DND-41 (cell line): ENCODE data around the gene SLC5A5.
"Not testable (repeated sequence)": the region's sequence is repeated elsewhere in the genome, so short reads cannot be mapped to it uniquely, and the experiment has no call there.

ENCODE experiments used
- ATAC-seq: fragments of 200-7000 bp; cut with Tn5 transposase; 3 replicates; pipeline ENCODE4 v1.9.1; 2021; ENCODE audit warnings: low read depth; ENCODE audit not compliant: insufficient read depth
- DNase-seq: peaks from one replicate; pipeline ENCODE4 v3.0.0-alpha.2; 2020
- H2AFZ ChIP-seq: 2 replicates; pipeline ENCODE4 v1.6.0; 2012; ENCODE audit warnings: low read depth, low read length
- H3K27ac ChIP-seq: 2 replicates; pipeline ENCODE4 v1.5.1; 2012; ENCODE audit warnings: low read length, inconsistent platforms
- H3K27me3 ChIP-seq: fragments of 200-600 bp; sonication (generic); 2 replicates; pipeline ENCODE4 v1.6.0; 2012; ENCODE audit warnings: low read length, mild to moderate bottlenecking, inconsistent platforms; ENCODE audit not compliant: insufficient read depth, poor library complexity
- H3K36me3 ChIP-seq: 2 replicates; pipeline ENCODE4 v1.5.1; 2012; ENCODE audit warnings: low read length, inconsistent platforms; ENCODE audit not compliant: insufficient read depth
- H3K4me1 ChIP-seq: 2 replicates; pipeline ENCODE4 v1.5.1; 2012; ENCODE audit warnings: mild to moderate bottlenecking, low read length; ENCODE audit not compliant: insufficient read depth
- H3K4me2 ChIP-seq: 2 replicates; pipeline ENCODE4 v1.6.0; 2012; ENCODE audit warnings: mild to moderate bottlenecking, moderate library complexity, low read length, inconsistent platforms; ENCODE audit not compliant: insufficient read depth
- H3K4me3 ChIP-seq, 2 experiments: fragments of 200-600 bp in 1 of 2; shearing (Covaris generic) in 1 of 2; 2 replicates each; pipeline ENCODE4 v1.5.1; 2012 to 2016; ENCODE audit warnings: inconsistent platforms in 2 of 2, low read length in 2 of 2, mild to moderate bottlenecking in 2 of 2, low read depth in 1 of 2, moderate library complexity in 1 of 2
- H3K79me2 ChIP-seq: 2 replicates; pipeline ENCODE4 v1.6.0; 2012; ENCODE audit warnings: low read length, inconsistent platforms; ENCODE audit not compliant: insufficient read depth
- H3K9ac ChIP-seq: 2 replicates; pipeline ENCODE4 v1.6.0; 2012; ENCODE audit warnings: low read depth, mild to moderate bottlenecking, inconsistent platforms, low read length, moderate library complexity
- H3K9me3 ChIP-seq: 2 replicates; pipeline ENCODE4 v1.5.1; 2012; ENCODE audit warnings: low read length, moderate library complexity, mild to moderate bottlenecking, inconsistent platforms; ENCODE audit not compliant: insufficient read depth, severe bottlenecking
- H4K20me1 ChIP-seq: 2 replicates; pipeline ENCODE4 v1.6.0; 2012; ENCODE audit warnings: low read length; ENCODE audit not compliant: insufficient read depth
- CTCF ChIP-seq: IDR thresholded peaks from 2 replicates; pipeline ENCODE4 v1.5.1; 2012; ENCODE audit warnings: borderline replicate concordance, low read length, moderate library complexity, mild to moderate bottlenecking; ENCODE audit not compliant: poor library complexity, severe bottlenecking; ENCODE audit errors: extremely low read depth
- EZH2 ChIP-seq: IDR thresholded peaks from 3 replicates; pipeline ENCODE4 v1.6.1; 2012; ENCODE audit warnings: borderline replicate concordance, low read depth, mild to moderate bottlenecking, moderate library complexity, low read length, inconsistent platforms; ENCODE audit not compliant: severe bottlenecking

Gene SLC5A5

GRCh38 chr19:17910791-17911360 is 39.1 kb downstream of the SLC5A5 start:
- H3K9me3 ChIP-seq = peaks cover 15% of the 10 kb centered on the region
- no peak for ATAC-seq

GRCh38 chr19:17915940-17916593 is 44.3 kb downstream of the SLC5A5 start:
- H3K27ac ChIP-seq = no peak overlapping the region
- no peak overlapping the region for H2AFZ ChIP-seq

More at GRCh38 chr19:17910791-17911360, 39.1 kb downstream of the SLC5A5 start:
- H3K4me2 ChIP-seq = no peak overlapping the region
- no peak overlapping the region for H3K27ac ChIP-seq
- TF ChIP-seq EZH2 (no peak), CTCF (no peak)
- H3K79me2 ChIP-seq = no peaks in the 10 kb centered on the region
- no peak overlapping the region for H3K4me3 ChIP-seq
- no peak for DNase-seq
- no peaks in the 10 kb centered on the region for H3K4me1 ChIP-seq
- no peak overlapping the region for H3K9ac ChIP-seq
- no peaks in the 10 kb centered on the region for H4K20me1 ChIP-seq
- no peaks in the 10 kb centered on the region for H3K27me3 ChIP-seq
- no peaks in the 10 kb centered on the region for H3K36me3 ChIP-seq
- no peak overlapping the region for H2AFZ ChIP-seq

GRCh38 chr19:17918151-17918550 is 46.4 kb downstream of the SLC5A5 start:
- not testable (repeated sequence) for H3K4me3 ChIP-seq, H3K4me2 ChIP-seq, DNase-seq, H3K79me2 ChIP-seq, H3K9me3 ChIP-seq, H3K9ac ChIP-seq, H3K27me3 ChIP-seq, H4K20me1 ChIP-seq, H2AFZ ChIP-seq, H3K36me3 ChIP-seq, H3K27ac ChIP-seq, H3K4me1 ChIP-seq, ATAC-seq

More at GRCh38 chr19:17915940-17916593, 44.3 kb downstream of the SLC5A5 start:
- DNase-seq (no peak), ATAC-seq (no peak)
- no peak for TF ChIP-seq EZH2
- TF ChIP-seq CTCF = no peak
- Histone ChIP-seq H3K27me3 (no peaks in the 10 kb centered on the region), H3K36me3 (no peaks in the 10 kb centered on the region), H3K4me3 (no peak overlapping the region), H3K9ac (no peak overlapping the region), H3K79me2 (no peaks in the 10 kb centered on the region), H3K4me2 (no peak overlapping the region), H3K4me1 (no peaks in the 10 kb centered on the region), H4K20me1 (no peaks in the 10 kb centered on the region), H3K9me3 (peaks cover 8% of the 10 kb centered on the region)

GRCh38 chr19:17919122-17919521 is 47.4 kb downstream of the SLC5A5 start:
- not testable (repeated sequence) for H4K20me1 ChIP-seq, H3K9me3 ChIP-seq, ATAC-seq, H3K4me3 ChIP-seq, H3K27ac ChIP-seq, DNase-seq, H3K36me3 ChIP-seq, H3K27me3 ChIP-seq, H3K9ac ChIP-seq, H3K4me1 ChIP-seq, H2AFZ ChIP-seq, H3K79me2 ChIP-seq, H3K4me2 ChIP-seq
